GM21576 (cell line): Measurements from ENCODE around the gene PSENEN.
A peak's percentile ranks its signal among the peaks of the same experiment; 100 is the strongest.

Source experiments
- ATAC-seq: cut with Tn5 transposase; IDR thresholded peaks from one replicate; pipeline ENCODE4 v1.9.1; 2021; ENCODE audit warnings: mild to moderate bottlenecking, moderate library complexity; ENCODE audit not compliant: unreplicated experiment

Gene PSENEN

DNA sequence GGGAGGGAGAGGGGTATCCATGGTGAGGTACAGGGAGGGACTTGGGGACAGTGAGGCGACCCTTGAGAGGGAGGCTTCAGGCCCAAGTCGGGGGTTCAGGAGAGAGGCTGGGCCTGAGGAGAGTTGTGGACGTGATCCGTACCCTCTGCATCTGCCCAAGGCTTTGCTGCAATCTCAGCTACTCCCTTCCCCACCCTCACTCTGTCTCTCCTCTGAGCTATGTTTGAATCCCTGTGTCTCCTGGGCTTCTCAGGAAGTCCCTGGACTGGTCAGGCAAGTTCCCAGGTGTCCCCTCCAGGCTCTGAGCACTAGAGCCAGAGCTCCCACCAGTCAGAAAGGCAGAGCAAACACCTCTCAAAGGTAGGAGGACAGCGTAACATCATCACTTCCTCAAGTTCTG, 4.7 kb downstream of the PSENEN start:
- ATAC-seq: no peak

GRCh38 chr19:35751839-35752745, 6.6 kb downstream of the PSENEN start:
- ATAC-seq: no peak

- no peak for ATAC-seq
Measured at GRCh38 chr19:35752746-35753350, 7.4 kb downstream of the PSENEN start.

DNA sequence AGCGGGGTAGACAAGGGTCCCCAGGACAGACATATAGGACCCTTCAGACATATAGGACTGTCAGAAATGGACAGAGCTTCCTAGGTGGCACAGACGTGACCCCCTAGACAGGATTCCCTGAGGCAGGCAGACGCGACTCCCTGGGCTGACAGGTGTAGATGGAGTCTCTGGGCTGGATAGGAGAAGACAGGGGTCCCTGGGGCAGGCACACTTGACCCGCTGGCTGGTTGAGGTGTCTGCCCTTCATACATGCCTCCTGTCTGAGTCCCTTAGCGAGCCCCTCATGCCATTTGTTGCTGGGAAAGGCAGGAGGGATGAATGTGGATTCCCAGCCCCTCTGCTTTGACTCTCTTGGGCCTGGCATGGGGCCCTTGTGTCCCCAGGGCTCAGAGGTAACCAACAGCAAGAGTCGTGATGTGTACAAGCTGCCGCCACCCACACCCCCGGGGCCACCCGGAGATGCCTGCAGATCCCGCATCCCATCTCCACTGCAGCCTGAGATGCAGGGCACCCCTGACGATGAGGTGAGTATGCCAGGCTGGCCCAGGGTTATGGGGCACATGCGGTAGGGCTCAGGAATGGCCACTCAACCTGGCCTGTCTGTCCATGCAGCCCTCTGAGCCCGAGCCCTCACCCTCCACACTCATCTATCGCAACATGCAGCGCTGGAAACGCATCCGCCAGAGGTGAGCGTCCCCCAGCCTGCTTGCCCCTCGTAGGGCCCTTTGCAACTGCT, 8.4 kb downstream of the PSENEN start:
- ATAC-seq: no peak

DNA sequence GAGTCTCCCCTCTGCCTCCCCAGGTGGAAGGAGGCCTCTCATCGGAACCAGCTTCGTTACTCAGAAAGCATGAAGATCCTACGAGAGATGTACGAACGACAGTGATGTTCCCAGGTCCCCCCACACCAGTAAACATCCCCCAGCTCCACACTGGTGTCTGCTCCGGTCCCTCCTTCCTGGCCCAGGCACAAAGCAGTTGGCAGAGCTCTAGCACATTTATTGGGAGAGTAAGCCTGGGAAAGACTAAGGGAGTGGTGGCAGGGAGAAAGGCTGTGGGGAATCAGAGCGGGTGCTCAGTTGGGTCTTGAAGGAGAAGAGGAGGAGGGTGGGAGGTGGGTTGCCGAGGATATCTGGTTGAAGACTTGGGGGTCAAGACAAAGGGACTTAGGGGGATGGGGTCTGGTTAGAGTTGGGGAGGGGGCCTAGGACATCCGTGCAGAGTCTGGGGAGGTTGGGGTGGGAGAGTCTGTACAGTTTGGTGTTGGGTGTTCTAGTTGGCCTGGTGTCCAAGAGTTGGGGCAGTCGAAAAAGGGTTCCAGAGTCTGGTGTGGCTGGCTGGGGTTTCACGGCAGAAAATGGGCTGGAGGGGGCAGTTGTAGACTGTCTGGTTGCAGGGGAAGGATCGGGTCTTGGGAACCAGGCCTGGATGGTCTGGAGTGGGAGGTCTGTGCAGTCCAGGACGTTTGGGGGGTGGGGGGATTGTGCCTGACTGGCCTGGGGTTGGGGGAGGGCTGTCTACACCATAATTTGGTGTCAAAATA, 9.1 kb downstream of the PSENEN start:
- no peak for ATAC-seq

DNA sequence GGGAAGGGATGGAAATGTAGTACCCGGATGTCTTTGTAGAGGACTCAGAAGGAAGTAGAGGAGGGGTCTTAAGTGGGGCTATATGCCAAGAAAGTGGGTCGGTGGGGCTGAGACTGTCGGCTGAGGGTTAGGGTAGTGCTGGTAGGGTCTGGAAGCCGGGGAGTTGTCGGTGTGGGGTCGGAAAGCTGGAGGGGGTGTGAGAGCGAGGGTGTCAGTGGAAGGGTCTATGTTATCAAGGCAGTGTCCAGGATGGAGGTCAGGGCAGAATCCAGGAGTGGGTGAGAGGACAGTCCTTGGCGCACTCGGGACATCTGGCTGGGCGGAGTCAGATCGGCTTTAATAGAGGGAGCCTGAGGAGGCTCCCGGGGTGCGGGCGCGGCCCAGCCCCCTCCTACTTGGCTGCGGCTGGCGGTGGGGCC, 9.7 kb downstream of the PSENEN start:
- no peak for ATAC-seq

DNA sequence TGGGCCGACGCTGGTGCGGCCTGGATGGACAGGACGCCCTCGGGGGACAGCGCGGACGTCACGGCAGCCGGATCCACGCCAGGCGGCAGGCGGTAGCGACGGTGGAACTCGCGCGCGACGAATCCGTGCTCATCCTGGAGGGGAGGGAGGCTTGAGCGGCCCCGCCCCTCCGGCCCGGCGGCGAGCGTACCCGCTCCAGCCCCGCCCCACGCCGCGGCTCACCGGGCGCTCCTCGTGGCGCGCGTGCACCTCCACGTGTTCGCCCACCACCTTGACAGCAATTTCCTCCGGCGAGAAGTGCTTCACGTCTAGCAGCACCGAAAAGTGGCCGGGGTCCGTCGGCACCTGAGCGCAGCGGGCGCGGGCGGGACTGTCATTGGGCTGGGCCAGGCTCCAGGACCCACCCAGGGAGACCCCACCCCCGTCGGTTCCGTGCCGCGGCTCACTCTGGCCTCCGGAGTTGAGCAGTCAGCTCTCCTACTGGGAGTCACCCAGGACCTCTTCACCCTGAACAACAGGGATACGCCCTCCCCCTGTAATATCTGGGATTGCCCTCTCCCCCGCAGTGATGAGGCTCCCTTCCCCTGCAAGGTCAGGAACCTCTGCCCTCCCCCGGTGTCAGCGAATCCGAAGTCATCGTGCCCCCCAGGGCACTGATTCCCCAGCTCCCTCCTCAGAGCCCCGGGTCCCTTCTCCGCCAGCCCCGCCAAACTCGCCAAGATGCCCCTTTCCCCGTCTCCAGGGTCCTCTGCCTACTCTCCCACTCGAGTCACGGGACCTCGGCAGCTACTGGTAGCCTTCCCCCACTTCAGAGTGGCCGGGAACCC, 10.3 kb downstream of the PSENEN start:
- ATAC-seq: no peak

DNA sequence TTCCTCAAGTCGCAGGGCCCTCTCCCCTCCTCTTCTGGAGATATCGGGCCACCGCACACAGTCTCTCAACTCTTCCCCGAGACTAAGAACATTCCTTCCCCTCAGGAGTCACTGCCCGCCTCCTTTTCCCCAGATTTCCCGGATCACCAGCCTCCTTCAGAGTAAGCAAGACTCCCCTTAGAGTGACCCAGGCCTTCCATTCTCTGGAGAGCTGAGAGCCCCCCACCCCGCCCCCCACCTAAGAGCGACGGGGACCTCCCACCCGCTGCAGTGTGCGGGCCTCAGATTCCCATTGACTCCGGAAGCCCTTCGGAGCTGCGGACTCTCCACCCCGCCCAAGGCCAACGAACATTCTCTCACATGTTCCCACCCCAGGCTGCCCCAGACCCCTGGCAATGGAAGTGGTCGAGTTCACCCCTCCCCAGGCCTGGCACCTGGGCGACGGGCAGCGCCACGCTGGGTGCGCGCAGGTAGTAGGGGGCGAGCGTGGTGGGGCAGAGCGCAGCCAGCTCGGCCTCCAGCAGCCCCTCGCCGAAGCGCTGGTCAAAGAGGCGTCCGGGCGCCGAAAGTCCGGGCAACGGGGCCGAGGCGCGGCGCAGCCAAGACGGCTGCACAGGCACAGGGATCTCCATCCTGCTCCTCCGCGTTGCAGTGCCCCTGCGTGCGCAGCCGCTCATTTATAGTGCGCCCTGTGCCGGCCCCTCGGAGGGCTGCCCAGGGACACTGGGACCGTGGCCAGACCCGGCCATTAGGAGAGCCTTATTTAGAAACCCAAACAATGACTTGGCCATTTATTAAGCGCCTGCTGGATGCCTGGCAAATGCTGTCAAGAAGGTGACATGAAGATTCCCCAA, 11.2 kb downstream of the PSENEN start, which contains the start of gene HSPB6:
Gene HSPB6, minus strand, starts transcription at position 653 of the 854 bp plus-strand sequence. Its CDS starts 21 bp downstream, at position 632.
- no peak for ATAC-seq

- ATAC-seq: no peak
Measured at GRCh38 chr19:35757231-35757748, 11.8 kb downstream of the PSENEN start.

- ATAC-seq: peak; percentile 90
Measured at GRCh38 chr19:35757749-35758608, 12.5 kb downstream of the PSENEN start, which contains the start of gene PROSER3. Gene PROSER3, plus strand, starts transcription at chr19:35758176. Its CDS starts 40 bp downstream, at chr19:35758216.

GRCh38 chr19:35759697-35760096, 14.2 kb downstream of the PSENEN start:
- ATAC-seq: no peak

DNA sequence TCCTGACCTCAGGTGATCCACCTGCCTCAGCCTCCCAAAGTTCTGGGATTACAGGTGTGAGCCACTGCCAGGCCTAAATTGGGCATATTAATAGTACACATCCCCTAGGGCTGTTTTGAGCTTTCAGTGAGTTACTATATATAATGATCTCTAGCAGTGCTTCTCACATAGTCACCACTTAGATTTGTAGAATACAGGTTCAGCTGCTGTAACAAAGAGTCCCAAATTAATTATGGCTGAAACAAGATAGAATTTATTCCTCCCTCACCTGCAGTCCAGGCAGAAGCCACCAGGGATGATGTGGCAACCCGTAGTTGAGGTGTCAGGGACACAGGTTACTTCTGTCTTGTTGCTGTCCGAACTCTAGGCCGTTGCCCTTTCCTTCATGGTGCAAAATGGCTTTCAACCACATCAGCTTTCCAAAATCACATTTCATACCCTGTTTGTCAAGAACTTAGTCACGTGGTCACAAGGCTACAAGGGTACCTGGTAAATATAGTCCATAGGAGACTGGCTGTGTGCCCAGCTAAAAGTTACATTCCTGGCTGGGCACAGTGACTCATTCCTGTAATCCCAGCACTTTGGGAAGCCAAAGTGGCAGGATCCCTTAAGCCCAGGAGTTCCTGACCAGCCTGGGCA, 15.4 kb downstream of the PSENEN start:
- no peak for ATAC-seq

DNA sequence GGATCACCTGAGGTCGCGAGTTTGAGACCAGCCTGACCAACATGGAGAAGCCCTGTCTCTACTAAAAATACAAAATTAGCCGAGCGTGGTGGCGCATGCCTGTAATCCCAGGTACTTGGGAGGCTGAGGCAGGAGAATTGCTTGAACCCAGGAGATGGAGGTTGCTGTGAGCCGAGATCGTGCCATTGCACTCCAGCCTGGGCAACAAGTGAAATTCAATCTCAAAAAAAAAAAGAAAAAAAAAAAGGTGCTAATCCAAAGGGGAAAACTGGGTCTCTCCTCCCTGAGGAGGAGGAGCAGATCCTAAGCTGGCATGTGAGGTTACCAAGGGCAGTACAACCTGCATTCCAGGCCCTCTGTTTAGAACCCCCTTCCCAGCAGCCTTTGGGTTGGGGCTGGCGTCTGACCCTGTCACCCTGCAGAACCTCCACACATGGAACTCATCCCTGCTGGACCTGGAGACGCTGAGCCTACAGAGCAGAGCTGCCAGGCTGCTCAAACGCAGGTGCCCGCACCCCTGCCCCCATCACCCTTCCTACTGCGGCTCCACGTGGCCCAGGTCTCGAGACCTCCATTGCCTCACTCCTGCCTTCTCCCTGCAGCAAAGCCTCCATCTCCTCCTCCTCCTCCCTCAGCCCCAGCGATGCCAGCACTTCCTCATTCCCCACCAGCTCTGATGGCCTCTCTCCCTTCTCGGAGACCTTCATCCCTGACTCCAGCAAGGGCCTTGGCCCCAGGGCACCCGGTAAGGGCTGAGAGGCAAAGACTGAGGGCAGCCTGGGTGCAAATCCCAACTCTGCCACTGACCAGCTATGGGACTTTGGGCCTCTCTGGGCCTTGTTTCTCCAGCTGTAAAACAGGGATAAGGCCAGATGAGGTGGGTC, 19.2 kb downstream of the PSENEN start:
- ATAC-seq: no peak

GRCh38 chr19:35766571-35767104, 21.2 kb downstream of the PSENEN start:
- ATAC-seq: no peak

GRCh38 chr19:35767288-35768081, 22.0 kb downstream of the PSENEN start:
- ATAC-seq: no peak
